Measurements from ENCODE around the gene C16orf78.

C16orf78 gene

GRCh38 chr16:49378238-49378637 is 4.6 kb downstream of the C16orf78 start:
- no peak for TF ChIP-seq CTCF (IDR thresholded peaks at IDR 0.05; ENCODE audit: control insufficient read depth, insufficient read depth, low read depth, low read length, missing control alignments)
- H3K4me3 ChIP-seq (ENCODE audit: control insufficient read depth, low read depth, low read length): no peak overlapping the region
- no peak for DNase-seq (ENCODE audit: low read depth)

- DNase-seq (ENCODE audit: low read depth): no peak
- TF ChIP-seq CTCF (IDR thresholded peaks at IDR 0.05; ENCODE audit: control insufficient read depth, insufficient read depth, low read depth, low read length, missing control alignments): no peak
- H3K4me3 ChIP-seq (ENCODE audit: control insufficient read depth, low read depth, low read length): no peak overlapping the region
Measured at GRCh38 chr16:49378816-49379215, 5.2 kb downstream of the C16orf78 start.

GRCh38 chr16:49382916-49383315 is 9.3 kb downstream of the C16orf78 start:
- no peak for TF ChIP-seq CTCF (IDR thresholded peaks at IDR 0.05; ENCODE audit: control insufficient read depth, insufficient read depth, low read depth, low read length, missing control alignments)
- DNase-seq (ENCODE audit: low read depth): no peak

GRCh38 chr16:49395021-49395420 is 21.4 kb downstream of the C16orf78 start:
- no peak for TF ChIP-seq CTCF (IDR thresholded peaks at IDR 0.05; ENCODE audit: control insufficient read depth, insufficient read depth, low read depth, low read length, missing control alignments)
- no peak overlapping the region for H3K4me3 ChIP-seq (ENCODE audit: control insufficient read depth, low read depth, low read length)

More at GRCh38 chr16:49382916-49383315, 9.3 kb downstream of the C16orf78 start:
- H3K4me3 ChIP-seq (ENCODE audit: control insufficient read depth, low read depth, low read length): no peak overlapping the region

GRCh38 chr16:49396206-49396720 is 22.7 kb downstream of the C16orf78 start:
- H3K4me3 ChIP-seq (ENCODE audit: control insufficient read depth, low read depth, low read length): no peak overlapping the region
- DNase-seq (ENCODE audit: low read depth): no peak
- no peak for TF ChIP-seq CTCF (IDR thresholded peaks at IDR 0.05; ENCODE audit: control insufficient read depth, insufficient read depth, low read depth, low read length, missing control alignments)

More at GRCh38 chr16:49395021-49395420, 21.4 kb downstream of the C16orf78 start:
- DNase-seq (ENCODE audit: low read depth): no peak

GRCh38 chr16:49398761-49399160 is 25.2 kb downstream of the C16orf78 start:
- no peak for TF ChIP-seq CTCF (IDR thresholded peaks at IDR 0.05; ENCODE audit: control insufficient read depth, insufficient read depth, low read depth, low read length, missing control alignments)
- DNase-seq (ENCODE audit: low read depth): no peak

More at GRCh38 chr16:49398761-49399160, 25.2 kb downstream of the C16orf78 start:
- no peak overlapping the region for H3K4me3 ChIP-seq (ENCODE audit: control insufficient read depth, low read depth, low read length)
